ENCODE data around the gene FAM78B. TPM values are rescaled to one million over a fixed set of nuclear protein-coding genes. Genes with fewer than 3 reads are reported as not detected.

The FAM78B gene
- total RNA-seq, 1 donor from 2014 or later: 2.9 TPM

GRCh38 chr1:166122873-166123466 lies 43.8 kb downstream of the FAM78B start:
- peaks cover 6% of the 10 kb centered on the region for H3K4me1 Mint-ChIP-seq (ENCODE audit: unreplicated experiment)
- H3K4me3 Mint-ChIP-seq: no peak overlapping the region
- no peak for DNase-seq (ENCODE audit: extremely low spot score, unreplicated experiment)
- no peak overlapping the region for H3K27ac Mint-ChIP-seq
- H3K27me3 Mint-ChIP-seq: peaks cover 5% of the 10 kb centered on the region
- no peaks in the 10 kb centered on the region for H3K36me3 Mint-ChIP-seq
- H3K9me3 Mint-ChIP-seq: no peaks in the 10 kb centered on the region
- TF ChIP-seq CTCF (conservative IDR thresholded peaks at IDR 0.05): no peak

GRCh38 chr1:166121010-166121409 lies 45.8 kb downstream of the FAM78B start:
- Mint-ChIP-seq H3K4me3 (no peak overlapping the region), H3K27ac (no peak overlapping the region), H3K27me3 (peaks cover 5% of the 10 kb centered on the region), H3K9me3 (no peaks in the 10 kb centered on the region), H3K4me1 (ENCODE audit: unreplicated experiment) (peaks cover 6% of the 10 kb centered on the region), H3K36me3 (no peaks in the 10 kb centered on the region)
- no peak for DNase-seq (ENCODE audit: extremely low spot score, unreplicated experiment)
- no peak for TF ChIP-seq CTCF (conservative IDR thresholded peaks at IDR 0.05)

- Mint-ChIP-seq H3K4me1 (ENCODE audit: unreplicated experiment) (peaks cover 6% of the 10 kb centered on the region), H3K27me3 (peaks cover 5% of the 10 kb centered on the region), H3K9me3 (no peaks in the 10 kb centered on the region), H3K27ac (no peak overlapping the region), H3K36me3 (no peaks in the 10 kb centered on the region), H3K4me3 (no peak overlapping the region)
- DNase-seq (ENCODE audit: extremely low spot score, unreplicated experiment): no peak
- no peak for TF ChIP-seq CTCF (conservative IDR thresholded peaks at IDR 0.05)
Measured at GRCh38 chr1:166120281-166120680, 46.5 kb downstream of the FAM78B start.

GRCh38 chr1:166119471-166119965 lies 47.3 kb downstream of the FAM78B start:
- H3K4me1 Mint-ChIP-seq (ENCODE audit: unreplicated experiment): peaks cover 6% of the 10 kb centered on the region
- H3K36me3 Mint-ChIP-seq: no peaks in the 10 kb centered on the region
- H3K27ac Mint-ChIP-seq: no peak overlapping the region
- TF ChIP-seq CTCF (conservative IDR thresholded peaks at IDR 0.05): no peak
- H3K9me3 Mint-ChIP-seq: no peaks in the 10 kb centered on the region
- no peak for DNase-seq (ENCODE audit: extremely low spot score, unreplicated experiment)
- H3K27me3 Mint-ChIP-seq: peaks cover 5% of the 10 kb centered on the region
- no peak overlapping the region for H3K4me3 Mint-ChIP-seq

GRCh38 chr1:166117776-166118175 lies 49.0 kb downstream of the FAM78B start:
- TF ChIP-seq CTCF (conservative IDR thresholded peaks at IDR 0.05): no peak
- no peak overlapping the region for H3K4me3 Mint-ChIP-seq
- H3K27me3 Mint-ChIP-seq: peaks cover 5% of the 10 kb centered on the region
- no peaks in the 10 kb centered on the region for H3K9me3 Mint-ChIP-seq
- no peak overlapping the region for H3K27ac Mint-ChIP-seq
- DNase-seq (ENCODE audit: extremely low spot score, unreplicated experiment): no peak
- no peaks in the 10 kb centered on the region for H3K36me3 Mint-ChIP-seq
- H3K4me1 Mint-ChIP-seq (ENCODE audit: unreplicated experiment): peaks cover 6% of the 10 kb centered on the region

Measured in type B pancreatic cell (in vitro differentiated cells).